A549 treated with AZD2906 at 1 μM for 4 hours (cell line): Measurements from ENCODE around the gene KDM5B. TPM values are rescaled to one million over a fixed set of nuclear protein-coding genes. Genes with fewer than 3 reads are reported as not detected.

Experiments
- total RNA-seq: library from RNA; stranded (reverse); fragments of 200-300 nt; extraction: Qiagen RNA extraction; gene quantifications from 5 replicates; pipeline ENCODE4 v1.2.3, GENCODE V29; 2022

KDM5B gene
- total RNA-seq: 13.0 to 18.0 TPM (median 15.4 TPM) in 5 replicates

GRCh38 chr1:202807926-202808757 is at the start of gene KDM5B:
TSS of gene KDM5B (minus strand) at chr1:202808421. CDS start at chr1:202808305, 116 bp downstream.

GRCh38 chr1:202810615-202811295 is 2.5 kb upstream of the KDM5B start, which contains the start of gene PCAT6:
TSS of gene PCAT6 (plus strand) at chr1:202810954.

GRCh38 chr1:202710070-202711045 is 97.9 kb downstream of the KDM5B start, which contains the start of gene SYT2:
TSS of gene SYT2 (minus strand) at chr1:202710454. CDS start at chr1:202605772, 104,682 bp downstream.

Other genes starting within 250 kb of the KDM5B start
- gene SYT2, start 98.0 kb downstream of the KDM5B start, total RNA-seq: 0.72 to 1.1 TPM (median 0.83 TPM) in 5 replicates
- gene PCAT6, start 2.5 kb upstream of the KDM5B start, total RNA-seq: 2.6 to 4.4 TPM (median 3.5 TPM) in 5 replicates
- gene RABIF, start 80.7 kb upstream of the KDM5B start, total RNA-seq: 13.7 to 15.5 TPM (median 15.1 TPM) in 5 replicates
- 16.8 to 18.4 TPM (median 17.8 TPM) in 5 replicates for gene KLHL12, start 118.8 kb upstream of the KDM5B start, total RNA-seq
- gene ADIPOR1, start 149.9 kb upstream of the KDM5B start, total RNA-seq: 55.5 to 63.5 TPM (median 61.9 TPM) in 5 replicates
- 20.7 to 25.0 TPM (median 22.5 TPM) in 5 replicates for gene CYB5R1, start 158.8 kb upstream of the KDM5B start, total RNA-seq
- gene TMEM183A, start 199.0 kb upstream of the KDM5B start, total RNA-seq: 46.2 to 48.0 TPM (median 46.8 TPM) in 5 replicates
- 0.27 to 1.1 TPM (median 0.31 TPM) in 5 replicates for gene PPFIA4, start 218.1 kb upstream of the KDM5B start, total RNA-seq